Nephron progenitor cell (in vitro differentiated cells): ENCODE measurements around the gene ATCAY.
"Not testable (repeated sequence)": the region's sequence is repeated elsewhere in the genome, so short reads cannot be mapped to it uniquely, and the experiment has no call there.

Experiments
- DNase-seq: peaks from one replicate; pipeline ENCODE4 v3.0.0; 2021
- H3K27ac Mint-ChIP-seq: 2 replicates; pipeline ENCODE4 v1.8.0; 2021; ENCODE audit warnings: mild to moderate bottlenecking, moderate library complexity, mixed read lengths
- H3K27me3 Mint-ChIP-seq: 2 replicates; pipeline ENCODE4 v1.8.0; 2021; ENCODE audit warnings: mild to moderate bottlenecking, low read depth, mixed read lengths; ENCODE audit not compliant: poor library complexity
- H3K36me3 Mint-ChIP-seq: 2 replicates; pipeline ENCODE4 v1.8.0; 2021; ENCODE audit warnings: low read depth, mixed read lengths
- H3K4me1 Mint-ChIP-seq: 2 replicates; pipeline ENCODE4 v1.8.0; 2021; ENCODE audit warnings: mixed read lengths
- H3K4me3 Mint-ChIP-seq: 2 replicates; pipeline ENCODE4 v1.8.0; 2021; ENCODE audit warnings: mild to moderate bottlenecking, moderate library complexity, mixed read lengths
- H3K9me3 Mint-ChIP-seq: 2 replicates; pipeline ENCODE4 v1.8.0; 2021; ENCODE audit warnings: mild to moderate bottlenecking, moderate library complexity, mixed read lengths
- TF ChIP-seq, protein P1 (sequence below): fragments of 200-600 bp; sonication (generic); IDR thresholded peaks from 2 replicates; pipeline ENCODE4 v1.5.0; 2021; ENCODE audit warnings: antibody characterized with exemption

Gene ATCAY

GRCh38 chr19:3931041-3931440 lies 50.6 kb downstream of the ATCAY start:
- Mint-ChIP-seq H3K27ac (no peak overlapping the region), H3K9me3 (no peaks in the 10 kb centered on the region), H3K4me1 (no peaks in the 10 kb centered on the region), H3K4me3 (no peak overlapping the region), H3K27me3 (peaks cover 54% of the 10 kb centered on the region), H3K36me3 (no peaks in the 10 kb centered on the region)
- TF ChIP-seq, protein P1, sequence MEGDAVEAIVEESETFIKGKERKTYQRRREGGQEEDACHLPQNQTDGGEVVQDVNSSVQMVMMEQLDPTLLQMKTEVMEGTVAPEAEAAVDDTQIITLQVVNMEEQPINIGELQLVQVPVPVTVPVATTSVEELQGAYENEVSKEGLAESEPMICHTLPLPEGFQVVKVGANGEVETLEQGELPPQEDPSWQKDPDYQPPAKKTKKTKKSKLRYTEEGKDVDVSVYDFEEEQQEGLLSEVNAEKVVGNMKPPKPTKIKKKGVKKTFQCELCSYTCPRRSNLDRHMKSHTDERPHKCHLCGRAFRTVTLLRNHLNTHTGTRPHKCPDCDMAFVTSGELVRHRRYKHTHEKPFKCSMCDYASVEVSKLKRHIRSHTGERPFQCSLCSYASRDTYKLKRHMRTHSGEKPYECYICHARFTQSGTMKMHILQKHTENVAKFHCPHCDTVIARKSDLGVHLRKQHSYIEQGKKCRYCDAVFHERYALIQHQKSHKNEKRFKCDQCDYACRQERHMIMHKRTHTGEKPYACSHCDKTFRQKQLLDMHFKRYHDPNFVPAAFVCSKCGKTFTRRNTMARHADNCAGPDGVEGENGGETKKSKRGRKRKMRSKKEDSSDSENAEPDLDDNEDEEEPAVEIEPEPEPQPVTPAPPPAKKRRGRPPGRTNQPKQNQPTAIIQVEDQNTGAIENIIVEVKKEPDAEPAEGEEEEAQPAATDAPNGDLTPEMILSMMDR = no peak
- no peak for DNase-seq

DNA sequence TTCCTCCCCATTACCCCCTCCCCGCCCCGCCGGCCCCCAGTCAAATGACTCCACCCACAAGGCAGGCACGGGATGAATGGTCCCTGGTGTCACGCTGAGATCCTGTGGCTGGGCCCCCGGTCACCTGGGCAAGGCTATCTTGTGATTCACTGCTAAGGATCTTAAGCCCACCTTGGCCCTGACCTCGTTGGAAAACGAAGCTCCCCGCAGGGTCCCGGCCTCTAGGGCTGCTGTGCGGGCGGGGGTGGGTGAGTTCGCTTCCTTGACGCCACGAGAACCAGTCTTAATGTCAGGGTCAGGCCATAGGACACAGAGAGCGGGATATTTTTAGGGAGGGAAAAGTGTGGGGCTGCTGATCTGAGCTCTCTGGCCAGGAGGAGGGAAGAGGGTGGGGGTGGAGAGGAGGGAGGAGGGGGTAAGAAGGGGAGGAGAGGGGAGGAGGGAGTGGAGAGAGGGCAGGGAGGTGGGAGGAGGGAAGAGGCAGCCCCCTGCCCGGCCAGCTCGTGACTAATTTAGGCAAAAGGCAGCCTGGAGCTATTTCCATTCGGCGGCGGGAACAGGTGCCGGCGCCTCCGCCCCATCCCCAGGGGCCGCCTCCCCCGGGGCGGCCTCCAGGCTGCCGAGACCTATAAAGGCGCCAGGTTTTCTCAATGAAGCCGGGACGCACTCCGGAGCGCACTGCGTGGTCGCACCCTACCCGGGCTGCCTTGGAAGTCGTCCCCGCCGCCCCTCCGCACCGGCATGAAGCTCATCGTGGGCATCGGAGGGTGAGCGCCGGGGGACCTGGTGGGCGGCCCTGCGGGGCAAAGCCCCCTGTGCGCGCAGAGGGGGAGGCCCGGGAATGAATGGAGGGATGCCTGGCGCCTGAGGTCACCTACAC lies 52.7 kb downstream of the ATCAY start, which contains the start of gene NMRK2:
TSS of gene NMRK2 (plus strand) at position 139 of the 880 bp plus-strand sequence. CDS start at position 742, 603 bp downstream.
- TF ChIP-seq, protein P1 = no peak
- Mint-ChIP-seq H3K36me3 (no peaks in the 10 kb centered on the region), H3K9me3 (no peaks in the 10 kb centered on the region), H3K27ac (no peak within 1 kb of the TSS), H3K4me1 (no peaks in the 10 kb centered on the region), H3K27me3 (peaks cover 54% of the 10 kb centered on the region), H3K4me3 (peak within 1 kb of the TSS; percentile 56)
- peak; percentile 34 for DNase-seq

DNA sequence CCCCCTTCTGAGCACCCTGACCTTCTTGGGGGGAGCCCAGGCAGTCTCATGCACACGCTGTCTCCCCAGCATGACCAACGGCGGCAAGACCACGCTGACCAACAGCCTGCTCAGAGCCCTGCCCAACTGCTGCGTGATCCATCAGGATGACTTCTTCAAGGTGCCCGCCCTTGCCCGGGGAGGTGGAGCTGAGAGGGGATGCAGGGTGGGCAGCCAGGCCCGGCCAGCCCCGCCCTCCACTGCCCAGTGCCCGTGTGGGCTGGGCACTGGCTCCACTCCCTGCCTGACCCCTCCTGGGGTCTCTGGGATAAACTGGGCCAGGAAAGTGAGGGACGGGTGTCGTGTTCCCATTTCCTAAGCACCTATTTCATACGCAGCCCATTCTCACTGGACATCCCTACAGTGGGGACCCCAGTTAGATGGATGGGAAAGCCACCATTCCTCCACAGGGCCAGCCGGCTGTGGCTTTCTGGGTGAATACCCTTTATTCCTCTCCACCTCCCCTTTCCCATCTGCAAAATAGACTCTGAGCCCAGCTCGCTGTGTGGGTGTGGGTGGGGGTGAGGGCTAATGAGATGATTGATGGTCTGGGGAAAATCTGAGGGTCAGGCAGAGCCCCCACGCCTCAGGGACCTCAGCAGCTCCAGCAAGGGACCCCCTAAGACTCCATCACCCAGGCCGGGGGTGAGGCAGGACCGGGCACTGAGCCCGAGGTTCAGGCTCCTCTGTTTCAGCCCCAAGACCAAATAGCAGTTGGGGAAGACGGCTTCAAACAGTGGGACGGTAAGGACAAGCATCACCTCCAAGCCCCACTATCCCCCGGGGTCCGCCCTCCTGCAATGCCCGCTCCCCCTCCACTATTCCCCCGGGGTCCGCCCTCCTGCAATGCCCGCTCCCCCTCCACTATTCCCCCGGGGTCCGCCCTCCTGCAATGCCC lies 56.3 kb downstream of the ATCAY start:
- H3K27ac Mint-ChIP-seq = no peak overlapping the region
- no peak for DNase-seq

DNA sequence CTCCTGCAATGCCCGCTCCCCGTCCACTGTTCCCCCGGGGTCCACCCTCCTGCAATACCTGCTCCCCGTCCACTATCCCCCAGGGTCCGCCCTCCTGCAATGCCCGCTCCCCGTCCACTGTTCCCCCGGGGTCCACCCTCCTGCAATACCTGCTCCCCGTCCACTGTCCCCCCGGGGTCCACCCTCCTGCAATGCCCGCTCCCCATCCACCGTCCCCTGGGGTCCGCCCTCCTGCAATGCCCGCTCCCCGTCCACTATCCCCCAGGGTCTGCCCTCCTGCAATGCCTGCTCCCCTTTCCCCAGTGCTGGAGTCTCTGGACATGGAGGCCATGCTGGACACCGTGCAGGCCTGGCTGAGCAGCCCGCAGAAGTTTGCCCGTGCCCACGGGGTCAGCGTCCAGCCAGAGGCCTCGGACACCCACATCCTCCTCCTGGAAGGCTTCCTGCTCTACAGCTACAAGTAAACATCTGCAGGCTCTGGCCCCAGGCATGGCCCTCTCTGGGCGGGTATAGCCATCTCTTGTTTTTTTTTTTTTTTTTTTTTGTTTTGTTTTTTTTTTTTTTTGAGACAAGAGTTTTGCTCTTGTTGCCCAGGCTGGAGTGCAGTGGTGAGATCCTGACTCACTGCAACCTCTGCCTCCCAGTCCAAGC lies 57.9 kb downstream of the ATCAY start:
- not testable (repeated sequence) for H3K4me1 Mint-ChIP-seq, H3K4me3 Mint-ChIP-seq, H3K27ac Mint-ChIP-seq, H3K9me3 Mint-ChIP-seq, H3K36me3 Mint-ChIP-seq, DNase-seq
- peaks cover 28% of the 10 kb centered on the region for H3K27me3 Mint-ChIP-seq

More for the DNA sequence above, 56.3 kb downstream of the ATCAY start:
- Mint-ChIP-seq H3K36me3 (no peaks in the 10 kb centered on the region), H3K4me1 (no peaks in the 10 kb centered on the region), H3K4me3 (no peak overlapping the region), H3K9me3 (no peaks in the 10 kb centered on the region), H3K27me3 (peaks cover 44% of the 10 kb centered on the region)
- TF ChIP-seq, protein P1 = no peak

GRCh38 chr19:3942790-3943409 lies 62.4 kb downstream of the ATCAY start:
- H3K27ac Mint-ChIP-seq = peak overlapping the region; percentile 68
- H3K27me3 Mint-ChIP-seq = no peaks in the 10 kb centered on the region
- H3K9me3 Mint-ChIP-seq = no peaks in the 10 kb centered on the region
- no peak overlapping the region for H3K4me3 Mint-ChIP-seq
- DNase-seq = no peak
- H3K36me3 Mint-ChIP-seq = no peaks in the 10 kb centered on the region
- H3K4me1 Mint-ChIP-seq = no peaks in the 10 kb centered on the region
- TF ChIP-seq, protein P1 = no peak
